Measurements from ENCODE around the gene PGA5.

- TF ChIP-seq CTCF (IDR thresholded peaks at IDR 0.05) (no peak), POLR2A (IDR thresholded peaks at IDR 0.05) (no peak)
These were observed 33.1 kb downstream of the PGA5 start for GRCh38 chr11:61274084-61274483.

Measured in thyroid gland (tissue), 4 donors.